GM15510 (cell line): Measurements from ENCODE around the gene PTPN13.

Source experiments
- POLR2A ChIP-seq: IDR thresholded peaks from 3 replicates; pipeline ENCODE4 v1.6.1; 2011; ENCODE audit warnings: borderline replicate concordance; ENCODE audit not compliant: insufficient read length; ENCODE audit errors: extremely low read depth

PTPN13 gene

DNA sequence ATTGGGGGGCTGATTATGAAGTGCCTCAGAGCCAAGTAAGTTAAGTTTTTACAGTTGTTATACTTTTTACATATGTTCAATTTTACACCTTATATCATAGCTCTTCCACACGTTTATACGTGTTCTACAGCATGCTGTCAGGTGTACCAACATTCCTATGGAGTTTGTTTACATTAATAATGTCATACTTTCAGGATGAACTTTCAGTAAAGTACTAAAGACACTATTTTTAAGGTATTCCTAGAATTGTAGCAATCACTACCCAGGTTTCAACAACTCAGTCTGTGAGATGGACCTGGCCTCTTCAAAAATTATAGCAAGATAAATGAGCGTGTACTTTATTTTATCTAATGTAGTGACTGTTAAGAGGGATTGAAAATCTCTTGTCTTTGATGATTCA, 92.6 kb downstream of the PTPN13 start:
- TF ChIP-seq POLR2A = no peak

- no peak for TF ChIP-seq POLR2A
These were observed 93.9 kb downstream of the PTPN13 start for GRCh38 chr4:86688026-86688425.

GRCh38 chr4:86704601-86705000, 110.5 kb downstream of the PTPN13 start:
- TF ChIP-seq POLR2A = no peak

DNA sequence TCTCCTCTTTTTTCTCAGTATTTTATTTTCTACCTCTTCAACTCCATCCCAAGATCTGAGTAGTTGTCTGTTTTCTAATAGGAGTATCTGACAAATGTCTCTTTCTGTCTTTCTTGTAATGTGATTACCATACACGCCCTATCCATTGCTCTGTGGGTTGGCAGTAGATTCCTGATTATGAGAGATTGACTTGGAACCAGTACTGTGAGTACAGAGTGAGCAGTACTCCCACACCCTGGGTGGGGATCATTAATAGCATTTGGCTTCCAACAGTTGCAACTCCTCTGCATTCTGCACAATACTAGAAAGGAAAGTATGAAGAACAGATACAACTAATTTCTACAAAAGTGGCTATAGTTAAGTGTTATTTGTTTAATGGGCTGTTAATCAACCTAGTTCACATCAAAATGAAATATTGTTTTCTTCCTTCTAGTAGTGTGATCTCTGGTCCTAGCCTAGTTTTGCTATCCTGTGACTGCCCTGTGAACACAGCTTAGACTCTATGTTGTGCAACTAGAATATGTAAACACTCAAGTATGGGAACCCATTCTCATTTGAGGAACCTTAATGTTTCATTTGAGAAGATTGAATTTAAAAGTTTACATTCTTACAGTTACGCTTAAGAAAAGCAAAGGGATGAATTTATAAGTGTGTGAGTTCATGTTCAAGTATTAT, 112.9 kb downstream of the PTPN13 start:
- no peak for TF ChIP-seq POLR2A

DNA sequence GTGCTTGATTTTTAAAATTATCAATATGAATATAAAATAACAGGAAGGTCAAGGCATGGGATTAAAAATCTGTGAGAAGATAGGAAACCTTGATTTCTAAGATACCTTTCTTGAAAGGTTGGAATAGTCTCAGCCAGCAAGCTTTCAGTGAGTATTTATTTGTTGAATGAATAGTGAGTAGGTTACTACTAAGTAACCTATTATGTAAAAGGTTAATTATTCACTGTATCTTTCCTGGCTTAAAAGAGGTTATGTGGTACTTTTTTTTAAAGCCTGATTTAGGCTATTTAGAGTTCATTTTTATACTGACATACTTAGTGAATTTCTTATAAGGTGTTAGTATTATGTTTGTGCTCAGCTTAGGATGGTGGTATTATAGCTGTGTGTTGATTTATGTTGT, 123.5 kb downstream of the PTPN13 start:
- TF ChIP-seq POLR2A = no peak

- no peak for TF ChIP-seq POLR2A
These were observed 124.0 kb downstream of the PTPN13 start for GRCh38 chr4:86718152-86718551.

- no peak for TF ChIP-seq POLR2A
These were observed 126.5 kb downstream of the PTPN13 start for GRCh38 chr4:86720508-86721068.

GRCh38 chr4:86721412-86721811, 127.3 kb downstream of the PTPN13 start:
- TF ChIP-seq POLR2A = no peak

DNA sequence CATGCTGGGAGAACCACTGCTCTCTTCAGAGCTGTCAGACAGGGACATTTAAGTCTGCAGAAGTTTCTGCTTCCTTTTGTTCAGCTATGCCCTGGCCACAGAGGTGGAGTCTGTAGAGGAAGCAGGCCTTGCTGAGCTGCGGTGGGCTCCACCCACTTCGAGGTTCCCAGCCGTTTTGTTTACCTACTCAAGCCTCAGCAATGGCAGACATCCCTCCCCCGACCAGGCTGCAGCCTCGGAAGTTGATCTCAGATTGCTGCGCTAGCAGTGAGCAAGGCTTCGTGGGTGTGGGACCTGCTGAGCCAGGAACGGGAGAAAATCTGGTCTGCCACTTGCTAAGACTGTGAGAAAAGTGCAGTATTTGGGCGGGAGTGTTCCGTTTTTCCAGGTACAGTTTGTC, 136.2 kb downstream of the PTPN13 start:
- no peak for TF ChIP-seq POLR2A

DNA sequence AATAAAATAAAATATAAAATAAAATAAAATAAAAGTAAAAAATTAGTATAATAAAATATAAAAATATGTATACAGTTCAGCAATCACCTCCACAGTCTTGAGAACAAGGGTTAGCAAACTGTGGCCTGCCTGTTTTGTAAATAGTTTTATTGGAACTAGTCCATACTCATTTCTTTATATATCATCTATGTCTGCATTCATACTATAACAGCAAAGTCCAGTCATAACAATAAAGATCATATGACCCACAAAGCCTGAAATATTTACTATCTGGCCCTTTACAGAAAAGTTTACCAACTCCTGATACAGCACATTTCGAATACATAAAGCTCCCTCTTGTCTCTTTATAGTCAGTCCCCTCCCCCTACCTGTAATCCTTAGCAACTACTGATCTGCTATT, 143.1 kb downstream of the PTPN13 start:
- no peak for TF ChIP-seq POLR2A

DNA sequence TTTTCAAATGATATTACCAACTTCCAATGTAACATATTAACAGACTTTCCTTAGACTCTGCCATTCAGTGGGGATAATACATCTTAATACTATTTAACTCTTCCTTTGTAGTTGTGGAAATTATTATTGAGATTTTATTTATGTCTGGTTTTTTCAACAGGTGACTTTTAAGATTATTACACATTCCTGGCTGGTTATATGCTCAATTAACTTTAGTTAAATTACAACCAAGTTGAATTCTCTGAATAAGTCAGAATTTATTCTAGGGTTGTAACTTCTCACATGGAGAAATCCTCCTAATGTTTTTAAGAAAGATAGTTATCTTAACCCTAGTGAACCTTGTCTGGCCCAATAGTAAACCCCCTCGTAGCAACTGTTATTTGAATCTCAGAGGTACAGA, 147.7 kb downstream of the PTPN13 start:
- no peak for TF ChIP-seq POLR2A

DNA sequence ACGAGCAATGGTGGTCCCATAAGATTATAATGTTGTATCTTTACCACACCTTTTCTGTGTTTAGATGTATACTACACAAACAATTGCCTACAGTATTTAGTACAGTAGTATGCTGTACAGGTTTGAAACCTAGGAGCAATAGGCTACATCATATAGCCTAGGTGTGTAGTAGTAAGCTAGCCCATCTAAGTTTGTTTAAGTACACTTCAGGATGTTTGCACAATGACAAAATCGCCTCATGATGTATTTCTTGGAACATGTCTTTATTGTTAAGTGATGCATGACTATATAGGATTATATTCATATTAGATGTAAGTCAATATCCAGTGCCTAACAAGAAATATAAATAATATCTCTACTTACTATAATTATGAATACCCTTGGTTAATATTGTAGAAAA, 150.5 kb downstream of the PTPN13 start:
- TF ChIP-seq POLR2A = no peak

GRCh38 chr4:86749121-86749520, 155.0 kb downstream of the PTPN13 start:
- TF ChIP-seq POLR2A = no peak

GRCh38 chr4:86755388-86755787, 161.3 kb downstream of the PTPN13 start:
- TF ChIP-seq POLR2A = no peak

- no peak for TF ChIP-seq POLR2A
These were observed 163.4 kb downstream of the PTPN13 start for GRCh38 chr4:86757468-86757867.

DNA sequence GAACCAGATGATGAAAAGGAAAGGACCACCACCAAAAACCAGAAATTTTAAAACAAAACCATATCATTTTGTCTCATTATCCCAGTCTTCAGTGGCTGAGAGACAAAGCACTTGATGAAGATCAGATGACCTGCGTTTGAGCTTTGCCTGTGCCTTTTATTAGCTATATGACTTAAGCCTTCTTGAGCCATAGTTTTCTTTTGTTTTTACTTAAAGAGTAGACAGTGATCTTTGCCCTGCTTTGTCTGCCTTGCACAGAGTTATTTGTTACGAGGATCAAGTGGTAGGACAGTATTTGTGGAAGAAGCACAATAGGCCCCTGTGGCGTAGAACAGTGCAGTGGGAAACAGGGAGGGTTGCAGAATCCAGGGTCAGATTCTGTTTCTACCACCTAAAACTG, 165.2 kb downstream of the PTPN13 start:
- no peak for TF ChIP-seq POLR2A
